ENCODE data around the gene CRYAA. TPM values are rescaled to one million over a fixed set of nuclear protein-coding genes. Genes with fewer than 3 reads are reported as not detected.
A peak's percentile ranks its signal among the peaks of the same experiment; 100 is the strongest.

The CRYAA gene
- total RNA-seq, 1 experiment from 2014 or later, result not detected

GRCh38 chr21:43210454-43211071, 41.8 kb downstream of the CRYAA start (continued):
- TF ChIP-seq GRHL2 (CRISPR knock-in tag; IDR thresholded peaks at IDR 0.05; ENCODE audit: insufficient replicate concordance, severe bottlenecking), result no peak
- no peak for TF ChIP-seq E2F5 (CRISPR knock-in tag; IDR thresholded peaks at IDR 0.05)
- TF ChIP-seq ZSCAN18 (CRISPR knock-in tag; IDR thresholded peaks at IDR 0.05), result no peak

- H3K4me1 Mint-ChIP-seq, result peaks cover 8% of the 10 kb centered on the region; the same call in 1 of the 2 replicates
- H3K4me3 Mint-ChIP-seq, result no peak overlapping the region
- ATAC-seq (peak; percentile 82), DNase-seq (ENCODE audit: low spot score) (peak; percentile 67)
- no peak overlapping the region for H3K27ac Mint-ChIP-seq
- POLR2A ChIA-PET, result no interaction called here
- no peaks in the 10 kb centered on the region for H3K36me3 Mint-ChIP-seq
- no peaks in the 10 kb centered on the region for H3K9me3 Mint-ChIP-seq
- CTCF ChIA-PET, result interaction anchor here (0.5 to 1.7 kb wide), 8 partner anchors 12 to 104 kb away, joined by 3 to 8 read pairs (median 5); no protein-coding TSS in a partner anchor
- no peak for TF ChIP-seq SMAD4 (CRISPR knock-in tag; IDR thresholded peaks at IDR 0.05)
- peak; percentile 26; the same call in 1 of the 2 replicates for TF ChIP-seq GABPB1 (CRISPR knock-in tag; IDR thresholded peaks at IDR 0.05)
- peak; percentile 37; the same call in 1 of the 2 replicates for TF ChIP-seq CTCF (IDR thresholded peaks at IDR 0.05)
- H3K27me3 Mint-ChIP-seq (ENCODE audit: low read depth), result peaks cover 4% of the 10 kb centered on the region; the same call in 1 of the 2 replicates
These were observed 42.4 kb downstream of the CRYAA start for GRCh38 chr21:43211072-43211759.

- H3K4me3 Mint-ChIP-seq, result no peak overlapping the region
- ATAC-seq, result no peak
- ChIA-PET POLR2A (no interaction called here), CTCF (interaction anchor here (1.0 to 1.7 kb wide), 6 partner anchors 12 to 104 kb away, joined by 3 to 8 read pairs (median 5); no protein-coding TSS in a partner anchor)
- peak; percentile 6 for DNase-seq (ENCODE audit: low spot score)
- H3K27ac Mint-ChIP-seq, result no peak overlapping the region
- no peaks in the 10 kb centered on the region for H3K36me3 Mint-ChIP-seq
- H3K27me3 Mint-ChIP-seq (ENCODE audit: low read depth), result peaks cover 4% of the 10 kb centered on the region; the same call in 1 of the 2 replicates
- H3K4me1 Mint-ChIP-seq, result peaks cover 8% of the 10 kb centered on the region; the same call in 1 of the 2 replicates
- no peaks in the 10 kb centered on the region for H3K9me3 Mint-ChIP-seq
- no peak for TF ChIP-seq E2F1 (CRISPR knock-in tag; IDR thresholded peaks at IDR 0.05)
- no peak for TF ChIP-seq ZBTB21 (CRISPR knock-in tag; IDR thresholded peaks at IDR 0.05; ENCODE audit: borderline replicate concordance)
- TF ChIP-seq HMGXB4 (CRISPR knock-in tag; IDR thresholded peaks at IDR 0.05), result no peak
- TF ChIP-seq ZNF232 (CRISPR knock-in tag; IDR thresholded peaks at IDR 0.05), result no peak
- no peak for TF ChIP-seq ZNF219 (CRISPR knock-in tag; IDR thresholded peaks at IDR 0.05; ENCODE audit: borderline replicate concordance)
- no peak for TF ChIP-seq ZNF512 (CRISPR knock-in tag; IDR thresholded peaks at IDR 0.05; ENCODE audit: borderline replicate concordance)
- TF ChIP-seq NFATC4 (CRISPR knock-in tag; IDR thresholded peaks at IDR 0.05), result no peak
- no peak for TF ChIP-seq KAT7 (CRISPR knock-in tag; IDR thresholded peaks at IDR 0.05; ENCODE audit: borderline replicate concordance)
- no peak for TF ChIP-seq ZNF423 (CRISPR knock-in tag; IDR thresholded peaks at IDR 0.05)
- TF ChIP-seq JAZF1 (CRISPR knock-in tag; IDR thresholded peaks at IDR 0.05), result no peak
- TF ChIP-seq CREM (CRISPR knock-in tag; IDR thresholded peaks at IDR 0.05), result no peak
- no peak for TF ChIP-seq CREB1 (CRISPR knock-in tag; IDR thresholded peaks at IDR 0.05)
- TF ChIP-seq AFF4 (CRISPR knock-in tag; IDR thresholded peaks at IDR 0.05; ENCODE audit: borderline replicate concordance), result no peak
These were observed 42.9 kb downstream of the CRYAA start for GRCh38 chr21:43211760-43212115.

Measured in WTC11 (cell line).